ENCODE measurements around the gene C1orf94.

Gene C1orf94

DNA sequence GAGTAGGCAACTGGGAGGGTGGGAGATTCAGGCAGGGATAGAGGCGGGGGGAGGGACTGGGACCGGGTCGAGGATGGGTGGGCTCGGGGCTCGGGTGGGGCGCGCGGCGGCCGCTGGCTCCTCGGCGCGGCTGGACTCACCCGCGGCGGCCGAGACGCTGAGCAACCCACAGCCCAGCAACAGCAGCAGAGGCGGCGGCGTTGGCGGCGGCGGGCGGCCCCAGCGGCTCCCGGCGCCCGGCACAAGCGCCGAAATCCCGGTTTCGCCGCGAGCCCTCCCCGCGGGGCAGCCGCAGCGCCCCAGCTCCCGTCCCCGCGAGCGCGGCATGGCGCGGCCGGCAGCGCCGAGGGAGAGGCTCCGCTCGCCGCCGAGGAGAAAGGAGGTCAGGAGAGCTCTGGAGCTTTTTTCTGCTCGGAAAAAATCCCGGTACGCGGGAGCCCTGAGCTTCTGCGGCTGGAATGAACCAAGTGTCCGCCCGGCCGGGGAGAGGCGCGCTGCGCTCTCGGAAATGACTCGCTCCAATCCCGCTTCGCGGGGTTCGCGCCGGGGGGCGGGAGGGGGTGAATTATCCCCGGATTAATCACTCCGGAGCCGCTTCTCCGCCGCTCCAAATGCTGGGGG is 11.8 kb upstream of the C1orf94 start, which contains the start of gene CSMD2:
TSS of gene CSMD2 (minus strand) at position 460 of the 621 bp plus-strand sequence. CDS start at position 327, 133 bp downstream.
- no peak for DNase-seq (ENCODE audit: low read depth)
- no peak within 1 kb of the TSS for H3K4me3 ChIP-seq (ENCODE audit: low read depth, low read length)
- TF ChIP-seq, protein P1, sequence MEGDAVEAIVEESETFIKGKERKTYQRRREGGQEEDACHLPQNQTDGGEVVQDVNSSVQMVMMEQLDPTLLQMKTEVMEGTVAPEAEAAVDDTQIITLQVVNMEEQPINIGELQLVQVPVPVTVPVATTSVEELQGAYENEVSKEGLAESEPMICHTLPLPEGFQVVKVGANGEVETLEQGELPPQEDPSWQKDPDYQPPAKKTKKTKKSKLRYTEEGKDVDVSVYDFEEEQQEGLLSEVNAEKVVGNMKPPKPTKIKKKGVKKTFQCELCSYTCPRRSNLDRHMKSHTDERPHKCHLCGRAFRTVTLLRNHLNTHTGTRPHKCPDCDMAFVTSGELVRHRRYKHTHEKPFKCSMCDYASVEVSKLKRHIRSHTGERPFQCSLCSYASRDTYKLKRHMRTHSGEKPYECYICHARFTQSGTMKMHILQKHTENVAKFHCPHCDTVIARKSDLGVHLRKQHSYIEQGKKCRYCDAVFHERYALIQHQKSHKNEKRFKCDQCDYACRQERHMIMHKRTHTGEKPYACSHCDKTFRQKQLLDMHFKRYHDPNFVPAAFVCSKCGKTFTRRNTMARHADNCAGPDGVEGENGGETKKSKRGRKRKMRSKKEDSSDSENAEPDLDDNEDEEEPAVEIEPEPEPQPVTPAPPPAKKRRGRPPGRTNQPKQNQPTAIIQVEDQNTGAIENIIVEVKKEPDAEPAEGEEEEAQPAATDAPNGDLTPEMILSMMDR (IDR thresholded peaks at IDR 0.05; ENCODE audit: low read depth, low read length, missing control alignments) = no peak

DNA sequence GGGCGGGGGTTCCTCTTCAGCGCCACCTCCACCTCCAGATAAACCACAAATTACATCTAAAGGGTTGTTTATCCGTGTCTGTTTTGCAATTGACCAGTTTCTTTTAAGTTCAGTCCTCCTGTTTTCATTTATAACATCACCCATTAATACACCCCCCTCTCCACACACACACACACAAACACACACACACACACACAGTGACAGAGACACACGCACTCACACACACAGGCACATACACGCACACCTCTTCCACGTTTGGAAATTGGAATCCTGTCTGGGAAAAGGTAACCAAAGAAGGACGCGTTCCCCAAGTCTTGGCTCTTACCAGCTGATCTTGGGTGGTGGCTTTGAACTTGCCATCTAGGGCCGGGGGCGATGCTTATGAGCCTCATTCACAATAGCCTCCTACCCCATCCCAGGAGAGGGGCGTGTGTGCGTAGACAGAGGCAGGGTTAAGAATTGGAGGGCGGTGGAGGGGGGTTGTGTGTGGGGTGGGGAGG is 11.2 kb upstream of the C1orf94 start:
- TF ChIP-seq, protein P1 (IDR thresholded peaks at IDR 0.05; ENCODE audit: low read depth, low read length, missing control alignments) = no peak
- no peak overlapping the region for H3K4me3 ChIP-seq (ENCODE audit: low read depth, low read length)
- DNase-seq (ENCODE audit: low read depth) = no peak

DNA sequence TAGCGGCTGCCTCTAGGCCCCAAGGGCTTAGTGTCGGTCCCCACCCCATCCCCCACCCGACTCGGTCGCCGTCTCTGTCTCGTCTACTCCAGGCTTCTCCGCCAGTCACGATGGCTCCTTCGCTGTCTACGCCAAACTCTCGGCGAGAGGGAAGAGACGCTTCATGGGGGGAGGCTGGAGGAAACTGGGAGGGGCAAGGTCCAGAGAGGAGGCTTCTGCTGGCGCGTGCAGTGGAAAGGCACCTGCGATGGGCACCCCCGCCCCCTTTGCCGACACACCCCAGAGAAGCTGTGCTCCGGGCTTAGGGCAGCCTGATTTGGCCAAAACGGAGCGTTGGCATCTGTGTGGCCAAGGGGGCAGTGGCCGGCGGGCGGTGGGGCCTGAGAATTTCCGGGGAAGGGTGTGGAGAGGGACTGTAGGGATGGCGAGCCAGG is 10.5 kb upstream of the C1orf94 start:
- DNase-seq (ENCODE audit: low read depth) = no peak
- H3K4me3 ChIP-seq (ENCODE audit: low read depth, low read length) = no peak overlapping the region
- TF ChIP-seq, protein P1 (IDR thresholded peaks at IDR 0.05; ENCODE audit: low read depth, low read length, missing control alignments) = no peak

DNA sequence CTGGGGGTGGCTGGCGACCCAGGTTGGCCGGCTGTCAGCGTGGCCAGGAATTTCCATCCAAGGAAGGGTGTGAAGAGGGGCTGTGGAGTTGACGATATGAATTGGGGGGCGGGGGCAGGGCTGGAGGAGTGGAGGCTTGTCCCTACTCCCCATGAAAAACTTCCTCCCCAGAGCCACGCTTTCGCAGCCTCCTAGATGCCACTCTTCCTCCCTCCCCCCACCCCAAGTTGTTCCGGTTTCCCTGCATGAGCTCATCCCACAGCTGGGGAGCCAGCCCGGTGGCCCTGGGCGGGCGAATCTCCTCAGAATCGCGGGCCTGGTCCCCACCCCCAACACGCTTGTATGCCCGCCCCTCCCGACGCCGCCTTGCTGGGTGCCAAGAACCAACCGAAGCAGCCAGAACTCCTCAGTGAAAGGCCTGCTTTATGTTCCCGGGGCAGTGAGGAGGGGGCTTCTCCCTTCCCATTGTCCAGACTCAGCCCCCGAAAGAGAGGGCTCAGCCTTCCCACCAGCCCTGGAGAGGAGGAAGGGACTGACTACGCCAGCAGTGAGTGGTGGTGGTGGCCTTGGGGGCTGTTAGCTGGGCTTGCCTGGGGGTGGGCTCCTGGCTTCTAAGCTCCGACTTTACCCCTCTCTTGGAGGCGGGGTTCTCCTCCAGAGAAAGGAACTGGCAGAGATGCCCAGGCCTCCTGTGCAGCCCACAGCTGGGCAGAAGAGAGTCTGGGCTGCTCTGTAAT is 9.9 kb upstream of the C1orf94 start:
- TF ChIP-seq, protein P1 (IDR thresholded peaks at IDR 0.05; ENCODE audit: low read depth, low read length, missing control alignments) = no peak
- DNase-seq (ENCODE audit: low read depth) = no peak
- no peak overlapping the region for H3K4me3 ChIP-seq (ENCODE audit: low read depth, low read length)

DNA sequence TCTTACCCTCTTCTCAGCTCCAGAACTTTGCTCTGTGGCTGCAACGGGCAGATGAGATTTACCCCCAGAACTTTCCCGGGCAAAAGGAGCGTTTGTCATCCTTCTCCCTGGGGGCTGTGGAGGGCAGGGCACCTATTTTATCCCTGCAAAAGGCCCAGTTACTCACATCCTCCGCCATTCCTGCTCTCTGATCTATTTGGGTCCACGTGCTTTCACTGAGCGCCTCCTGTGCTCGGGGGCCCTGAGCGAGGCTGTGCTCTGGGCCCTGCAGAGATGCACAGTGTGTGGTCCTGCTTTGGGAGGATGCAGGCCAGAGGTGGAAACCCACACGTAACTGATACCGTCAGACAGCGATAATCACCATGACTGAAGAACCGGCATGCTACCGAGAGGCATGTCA is 9.3 kb upstream of the C1orf94 start:
- H3K4me3 ChIP-seq (ENCODE audit: low read depth, low read length) = no peak overlapping the region
- TF ChIP-seq, protein P1 (IDR thresholded peaks at IDR 0.05; ENCODE audit: low read depth, low read length, missing control alignments) = no peak
- no peak for DNase-seq (ENCODE audit: low read depth)

DNA sequence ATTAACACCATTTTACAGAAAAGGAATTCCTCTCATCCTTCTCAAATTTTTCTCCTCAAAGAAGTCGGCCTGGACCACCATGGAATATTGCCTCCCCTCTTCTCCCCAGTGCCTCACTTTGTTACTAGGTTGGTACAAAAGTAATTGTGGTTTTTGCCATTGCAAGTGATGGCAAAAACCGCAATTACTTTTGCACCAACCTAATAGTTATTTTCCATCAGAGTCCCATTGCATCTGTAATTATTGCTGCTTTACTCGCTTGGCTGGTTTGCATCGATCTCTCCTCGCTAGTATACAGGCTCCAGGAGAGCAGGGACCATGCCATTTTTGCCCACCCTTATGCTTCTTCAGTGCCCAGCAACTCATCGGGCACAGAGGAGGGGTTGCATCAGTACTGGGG is 963 bp upstream of the C1orf94 start:
- DNase-seq (ENCODE audit: low read depth) = no peak
- no peak overlapping the region for H3K4me3 ChIP-seq (ENCODE audit: low read depth, low read length)
- TF ChIP-seq, protein P1 (IDR thresholded peaks at IDR 0.05; ENCODE audit: low read depth, low read length, missing control alignments) = no peak
